HG03439 (cell line): Measurements from ENCODE around the gene DLG2.

Experiments used
- ATAC-seq: cut with Tn5 transposase; IDR thresholded peaks from one replicate; pipeline ENCODE4 v1.9.1; 2021; ENCODE audit warnings: mild to moderate bottlenecking, moderate library complexity; ENCODE audit not compliant: unreplicated experiment

Gene DLG2

DNA sequence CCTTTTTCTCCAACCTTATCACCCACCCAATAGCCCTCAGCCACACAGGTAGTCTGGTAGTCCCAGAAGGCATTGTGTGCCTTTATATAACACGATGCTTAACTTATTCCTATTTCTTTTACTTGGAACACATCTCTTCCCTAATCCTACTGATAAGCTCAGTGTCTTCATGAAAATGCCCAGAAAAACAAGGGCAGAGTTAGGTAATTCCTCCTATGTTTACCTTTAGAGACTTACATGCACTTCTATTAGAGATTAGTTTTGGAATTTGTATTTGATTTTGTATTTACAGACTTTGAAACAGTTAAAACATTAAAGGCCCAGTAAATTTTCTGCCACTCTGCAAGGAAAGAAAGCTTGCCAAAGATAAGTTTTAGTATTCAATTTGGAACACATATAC lies 1703.2 kb downstream of the DLG2 start:
- no peak for ATAC-seq

GRCh38 chr11:83922953-83923352 lies 1704.2 kb downstream of the DLG2 start:
- no peak for ATAC-seq

DNA sequence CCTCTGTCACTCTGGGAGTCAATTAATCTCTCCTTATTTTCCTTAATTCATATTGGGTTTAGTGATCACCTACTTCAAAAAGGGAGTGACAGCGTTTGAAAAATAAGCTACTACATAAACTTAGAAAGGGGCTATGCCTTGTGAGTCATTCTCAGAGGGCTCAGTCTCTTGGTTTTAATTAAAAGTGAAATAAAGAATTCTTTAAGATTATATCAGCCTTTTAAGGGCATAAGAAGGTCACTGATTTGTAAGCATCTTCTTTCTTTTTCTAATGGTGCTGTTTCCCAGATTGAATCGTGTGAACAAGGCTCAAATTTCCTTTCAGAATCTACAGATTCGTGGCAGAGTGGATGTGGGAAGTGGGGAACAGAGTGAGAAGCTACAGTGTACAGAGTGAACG lies 1704.8 kb downstream of the DLG2 start:
- ATAC-seq: no peak

GRCh38 chr11:83921447-83922192 lies 1705.5 kb downstream of the DLG2 start:
- ATAC-seq: no peak

GRCh38 chr11:83918476-83918875 lies 1708.7 kb downstream of the DLG2 start:
- ATAC-seq: no peak

GRCh38 chr11:83914995-83915394 lies 1712.1 kb downstream of the DLG2 start:
- no peak for ATAC-seq

GRCh38 chr11:83909579-83910534 lies 1717.3 kb downstream of the DLG2 start:
- ATAC-seq: no peak

DNA sequence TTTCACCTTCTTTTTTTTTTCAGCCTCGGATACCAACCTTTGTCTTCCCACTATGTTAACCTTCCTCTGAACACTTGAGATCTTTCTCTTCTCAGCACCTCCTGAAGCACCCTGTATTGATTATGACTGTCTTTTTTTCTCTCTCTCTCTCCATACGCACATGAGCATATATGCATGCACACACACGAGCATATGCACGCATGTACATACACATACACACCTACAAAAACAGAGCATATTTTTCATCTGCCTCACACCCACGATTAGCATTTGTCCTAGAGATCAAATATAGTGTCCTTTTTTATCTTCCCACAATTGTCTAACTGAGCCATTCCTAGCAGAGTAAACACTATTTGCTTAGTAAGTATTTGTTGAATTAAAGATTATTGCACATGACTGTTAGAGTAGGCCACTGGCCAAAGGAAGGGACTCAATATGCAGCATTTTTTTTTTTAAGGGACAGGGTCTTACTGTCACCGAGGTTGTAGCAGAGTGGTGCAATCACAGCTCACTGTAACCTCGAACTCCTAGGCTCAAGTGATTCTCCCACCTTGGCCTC lies 1718.8 kb downstream of the DLG2 start:
- no peak for ATAC-seq

- ATAC-seq: no peak
These were observed 1731.6 kb downstream of the DLG2 start for GRCh38 chr11:83895516-83895915.

GRCh38 chr11:83881428-83881827 lies 1745.7 kb downstream of the DLG2 start:
- ATAC-seq: no peak

- ATAC-seq: no peak
These were observed 1756.1 kb downstream of the DLG2 start for GRCh38 chr11:83871054-83871453.

DNA sequence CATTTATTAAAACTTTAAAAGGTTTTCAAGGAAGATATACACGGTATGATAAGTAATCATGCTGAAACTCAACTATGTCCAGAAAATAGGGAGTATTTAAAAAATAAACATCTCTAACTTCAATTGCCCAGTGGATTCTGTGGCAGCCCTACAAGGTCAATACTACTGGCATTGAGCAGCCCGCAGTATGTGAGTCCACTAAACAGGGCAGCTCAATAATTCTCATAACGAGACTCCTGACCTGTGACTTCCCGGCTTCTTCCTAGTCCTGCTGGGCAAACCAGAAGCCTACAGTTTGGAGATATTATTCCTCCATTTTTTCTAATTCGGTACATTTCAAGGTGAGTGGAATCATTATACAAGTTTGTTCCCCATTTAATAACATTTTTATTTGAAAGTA lies 1760.5 kb downstream of the DLG2 start:
- ATAC-seq: no peak

- ATAC-seq: no peak
These were observed 1761.3 kb downstream of the DLG2 start for GRCh38 chr11:83865636-83866461.

GRCh38 chr11:83864412-83865057 lies 1762.6 kb downstream of the DLG2 start:
- no peak for ATAC-seq

GRCh38 chr11:83863272-83863671 lies 1763.9 kb downstream of the DLG2 start:
- ATAC-seq: no peak

DNA sequence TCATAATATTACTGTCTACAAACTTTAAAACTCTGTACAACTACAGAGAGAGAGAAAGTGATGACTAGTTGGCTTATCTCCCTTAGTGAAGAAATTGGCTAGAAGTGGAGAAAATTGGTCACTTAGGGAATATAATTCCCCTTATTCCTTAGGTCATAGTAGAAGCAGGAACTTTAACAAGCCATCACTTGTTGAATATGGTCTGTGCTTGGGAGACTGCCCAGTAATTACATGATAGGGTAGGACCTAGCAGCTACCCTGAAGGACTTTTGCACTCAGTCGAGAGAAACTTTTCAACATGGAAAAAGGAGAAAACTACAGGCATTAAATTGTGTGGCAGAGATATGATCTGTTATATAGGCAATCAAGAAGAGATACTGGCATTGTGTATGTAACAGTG lies 1764.5 kb downstream of the DLG2 start:
- ATAC-seq: no peak

DNA sequence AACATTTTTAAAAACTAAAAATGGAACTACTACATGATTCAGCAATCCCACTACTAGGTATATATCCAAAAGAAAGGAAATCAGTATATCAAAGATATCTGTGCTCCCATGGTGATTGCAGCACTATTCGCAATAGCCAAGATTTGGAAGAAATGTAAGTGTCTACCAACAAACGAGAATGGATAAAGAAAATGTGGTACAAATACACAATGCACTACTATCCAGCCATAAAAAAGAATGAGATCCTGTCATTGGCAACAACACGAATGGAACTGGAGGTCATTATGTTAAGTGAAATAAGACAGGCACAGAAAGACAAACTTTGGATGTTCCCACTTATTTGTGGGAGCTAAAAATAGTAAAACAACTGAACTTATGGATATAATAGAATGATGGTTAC lies 1765.1 kb downstream of the DLG2 start:
- no peak for ATAC-seq

DNA sequence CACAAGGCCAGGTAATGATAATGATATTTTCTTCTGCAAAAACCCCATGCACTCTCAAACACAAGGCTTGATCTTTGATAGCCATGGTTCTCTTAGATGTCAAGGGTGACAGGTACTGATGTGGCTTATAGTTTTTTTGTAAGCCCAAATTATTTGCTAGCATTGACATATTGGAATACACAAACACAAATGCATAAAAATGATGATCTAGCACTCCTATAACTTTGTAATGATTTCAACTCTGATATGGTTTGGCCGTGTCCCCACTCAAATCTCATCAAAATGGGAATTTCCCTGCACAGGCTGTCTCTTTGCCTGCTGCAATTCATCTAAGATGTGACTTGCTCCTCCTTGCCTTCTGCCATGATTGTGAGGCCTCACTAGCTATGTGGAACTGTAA lies 1768.5 kb downstream of the DLG2 start:
- ATAC-seq: no peak

DNA sequence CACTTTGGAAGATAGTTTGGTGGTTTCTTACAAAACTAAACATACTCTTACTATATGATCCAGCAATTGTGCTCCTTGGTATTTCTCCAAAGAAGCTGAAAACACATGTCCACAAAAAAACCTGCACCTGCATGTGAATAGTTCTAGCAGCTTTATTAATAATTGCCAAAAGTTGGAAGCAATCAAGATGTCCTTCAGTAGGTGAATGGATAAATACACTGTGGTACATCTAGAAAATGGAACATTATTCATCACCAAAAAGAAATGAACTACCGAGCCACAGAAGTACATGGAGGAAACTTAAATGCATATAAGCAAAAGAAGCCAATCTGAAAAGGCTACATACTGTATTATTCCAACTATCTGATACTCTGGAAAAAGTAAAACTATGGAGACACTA lies 1771.9 kb downstream of the DLG2 start:
- ATAC-seq: no peak

GRCh38 chr11:83852775-83853442 lies 1774.2 kb downstream of the DLG2 start:
- no peak for ATAC-seq
